Left lung (tissue), 10 donors: ENCODE measurements around the gene CRYGN. TPM values are rescaled to one million over a fixed set of nuclear protein-coding genes. Genes with fewer than 3 reads are reported as not detected.

Source experiments
- ATAC-seq: fragments of 200-7000 bp; cut with Tn5 transposase; one replicate; pipeline ENCODE4 v1.9.1; 2020; ENCODE audit warnings: moderate library complexity
- DNase-seq, 4 donors: peaks; one replicate each; pipeline ENCODE4 v3.0.0-alpha.2; 2013 to 2020
- H3K27ac ChIP-seq, 2 donors: fragments of 200-600 bp; sonication (generic) in 1 of 2; one replicate each; pipeline versions ENCODE4 v1.5.0 to v1.8.0; 2020 to 2021
- H3K27me3 ChIP-seq, 2 donors: fragments of 200-600 bp; sonication (generic) in 1 of 2; one replicate each; pipeline versions ENCODE4 v1.5.0 to v1.8.0; 2020 to 2021
- H3K36me3 ChIP-seq, 2 donors: fragments of 200-600 bp; sonication (generic) in 1 of 2; one replicate each; pipeline versions ENCODE4 v1.5.0 to v1.8.0; 2020 to 2021
- H3K4me1 ChIP-seq, 2 donors: fragments of 200-600 bp; one replicate each; pipeline ENCODE4 v1.8.0; 2021
- H3K4me3 ChIP-seq, 2 donors: fragments of 200-600 bp; sonication (generic) in 1 of 2; one replicate each; pipeline versions ENCODE4 v1.5.0 to v1.8.0; 2020 to 2021; ENCODE audit warnings: mild to moderate bottlenecking in 1 of 2
- H3K9me3 ChIP-seq, 2 donors: fragments of 200-600 bp; sonication (generic) in 1 of 2; one replicate each; pipeline versions ENCODE4 v1.5.0 to v1.8.0; 2020 to 2021
- intact Hi-C, 2 donors: fragments of 100-400 bp; cut with DNase I; formaldehyde crosslinking; loops; one replicate each; pipeline versions ENCODE4 v1.11.2 to v1.14.2; 2022
- polyA plus RNA-seq, 6 donors: library from polyadenylated mRNA; unstranded; fragments of 120-200 nt; gene quantifications; one replicate each; pipeline ENCODE4 v1.2.1, GENCODE V29; 2013; ENCODE audit not compliant: insufficient read length in 6 of 6
- total RNA-seq, 2 donors: library from RNA; stranded (reverse); fragmentation: NEBNext Ultra II Directional; extraction: Animal tissue kit (Norgen Biotek cat#: 25700); gene quantifications; one replicate each; pipeline ENCODE4 v1.2.1, GENCODE V29; 2021
- TF ChIP-seq, protein P1 (sequence below), 2 donors: fragments of 200-600 bp; sonication (generic) in 1 of 2; IDR thresholded peaks; one replicate each; pipeline versions ENCODE4 v1.5.0 to v1.8.0; 2021; ENCODE audit warnings: antibody characterized with exemption in 2 of 2
- donor health status: DM: no; HTN: yes; CAD: no.
- donor health status: DM: no; HTN: no; CAD: no.

The CRYGN gene
- total and polyA plus RNA-seq, 8 donors: 0.34 to 0.75 (median 0.56) TPM; not detected in 2

DNA sequence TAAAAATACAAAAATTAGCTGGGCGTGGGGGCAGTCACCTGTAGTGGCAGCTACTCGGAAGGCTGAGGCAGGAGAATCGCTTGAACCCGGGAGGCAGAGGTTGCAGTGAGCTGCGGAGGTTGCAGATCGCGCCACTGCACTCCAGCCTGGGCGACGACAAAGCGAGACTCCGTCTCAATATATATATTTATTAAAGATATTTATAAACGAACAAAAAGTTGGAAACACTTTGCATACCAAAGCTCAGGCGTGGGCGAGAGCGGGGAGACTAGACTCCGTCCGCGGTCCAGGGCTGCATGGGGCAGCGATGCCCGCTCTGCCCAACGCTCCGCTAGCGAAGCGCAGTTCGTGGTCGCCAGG is 7.9 kb upstream of the CRYGN start:
- intact Hi-C loops: loop anchor here in 1 of 2 donors (2.0 kb wide), 1 partner anchor 79 kb away; no protein-coding TSS in a partner anchor
- H3K27ac ChIP-seq: no peak overlapping the region
- no peak for DNase-seq
- peak overlapping the region; percentile 50 to 52 for H3K4me3 ChIP-seq
- TF ChIP-seq, protein P1, sequence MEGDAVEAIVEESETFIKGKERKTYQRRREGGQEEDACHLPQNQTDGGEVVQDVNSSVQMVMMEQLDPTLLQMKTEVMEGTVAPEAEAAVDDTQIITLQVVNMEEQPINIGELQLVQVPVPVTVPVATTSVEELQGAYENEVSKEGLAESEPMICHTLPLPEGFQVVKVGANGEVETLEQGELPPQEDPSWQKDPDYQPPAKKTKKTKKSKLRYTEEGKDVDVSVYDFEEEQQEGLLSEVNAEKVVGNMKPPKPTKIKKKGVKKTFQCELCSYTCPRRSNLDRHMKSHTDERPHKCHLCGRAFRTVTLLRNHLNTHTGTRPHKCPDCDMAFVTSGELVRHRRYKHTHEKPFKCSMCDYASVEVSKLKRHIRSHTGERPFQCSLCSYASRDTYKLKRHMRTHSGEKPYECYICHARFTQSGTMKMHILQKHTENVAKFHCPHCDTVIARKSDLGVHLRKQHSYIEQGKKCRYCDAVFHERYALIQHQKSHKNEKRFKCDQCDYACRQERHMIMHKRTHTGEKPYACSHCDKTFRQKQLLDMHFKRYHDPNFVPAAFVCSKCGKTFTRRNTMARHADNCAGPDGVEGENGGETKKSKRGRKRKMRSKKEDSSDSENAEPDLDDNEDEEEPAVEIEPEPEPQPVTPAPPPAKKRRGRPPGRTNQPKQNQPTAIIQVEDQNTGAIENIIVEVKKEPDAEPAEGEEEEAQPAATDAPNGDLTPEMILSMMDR (IDR thresholded peaks at IDR 0.05): no peak
- peaks cover 0 to 23% of the 10 kb centered on the region in 2 donors for H3K27me3 ChIP-seq
- no peak for ATAC-seq
- peaks cover 0 to 9% of the 10 kb centered on the region in 2 donors for H3K4me1 ChIP-seq
- H3K9me3 ChIP-seq: no peaks in the 10 kb centered on the region
- H3K36me3 ChIP-seq: no peaks in the 10 kb centered on the region

DNA sequence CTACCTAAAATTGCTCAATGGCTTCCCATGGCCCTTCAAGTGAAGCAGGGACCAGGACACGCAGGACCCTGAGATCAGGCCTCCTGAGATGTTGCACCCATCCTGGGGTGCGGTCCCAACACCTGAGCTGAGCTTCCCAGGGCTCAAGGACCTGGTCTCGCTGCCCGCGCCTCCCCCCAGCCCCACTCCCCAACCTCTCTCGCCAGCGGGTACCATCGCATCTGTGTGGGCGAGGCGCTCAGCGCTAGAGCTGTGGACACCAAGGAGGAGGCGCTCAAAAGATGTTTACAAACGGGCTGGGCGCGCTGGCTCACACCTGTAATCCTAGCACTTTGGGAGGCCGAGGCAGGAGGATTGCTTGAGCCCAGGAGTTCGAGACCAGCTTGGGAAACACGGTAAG is 7.4 kb upstream of the CRYGN start:
- TF ChIP-seq, protein P1 (IDR thresholded peaks at IDR 0.05): no peak
- ATAC-seq (no peak), DNase-seq (no peak)
- Histone ChIP-seq H3K27me3 (peaks cover 0 to 23% of the 10 kb centered on the region in 2 donors), H3K4me1 (peaks cover 0 to 9% of the 10 kb centered on the region in 2 donors), H3K9me3 (no peaks in the 10 kb centered on the region), H3K36me3 (no peaks in the 10 kb centered on the region), H3K4me3 (no peak overlapping the region), H3K27ac (no peak overlapping the region)
- intact Hi-C loops: no loop called here

DNA sequence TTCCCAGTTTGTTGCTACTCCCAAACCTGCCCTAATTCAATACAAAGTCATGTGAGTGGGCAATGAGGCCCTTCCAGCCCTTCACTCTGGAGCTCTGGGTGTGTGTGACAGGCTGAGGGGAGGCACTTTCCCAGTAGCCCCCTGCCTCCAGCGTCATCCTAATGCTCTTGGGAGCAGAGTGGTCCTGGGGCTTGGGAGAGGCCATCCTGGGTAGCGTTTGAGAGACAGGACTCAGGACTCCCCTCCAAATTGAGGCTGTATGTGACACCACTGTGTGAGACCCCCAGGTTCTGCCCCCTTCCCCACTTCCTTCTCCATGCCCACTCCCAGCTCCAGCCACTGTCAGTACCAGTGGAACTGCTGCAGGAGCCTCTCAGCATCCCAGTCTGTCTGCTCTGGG is 6.5 kb upstream of the CRYGN start:
- H3K9me3 ChIP-seq: no peaks in the 10 kb centered on the region
- intact Hi-C loops: no loop called here

DNA sequence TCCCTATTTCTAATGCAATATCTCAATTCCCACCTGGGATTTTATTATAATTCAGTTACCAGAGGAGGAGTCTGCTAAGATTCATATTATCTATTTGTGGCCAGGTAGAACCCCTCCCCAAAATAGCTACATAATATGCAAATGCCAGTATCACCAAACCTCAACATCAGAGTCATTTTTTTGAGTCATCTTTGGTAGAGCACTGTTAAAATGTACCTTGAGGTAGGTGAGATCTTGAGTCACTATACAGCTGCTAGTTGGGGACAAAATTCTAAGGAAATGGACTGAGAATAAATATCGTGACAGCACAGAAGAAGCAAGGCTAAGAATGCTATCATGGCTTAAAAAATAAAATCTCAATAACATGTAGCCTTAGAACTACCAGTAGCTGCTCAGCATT is 4.7 kb upstream of the CRYGN start:
- ATAC-seq (no peak), DNase-seq (no peak)
- Histone ChIP-seq H3K9me3 (no peaks in the 10 kb centered on the region), H3K4me1 (peaks cover 4 to 19% of the 10 kb centered on the region in 2 donors), H3K36me3 (no peaks in the 10 kb centered on the region), H3K27ac (no peak overlapping the region), H3K27me3 (peaks cover 0 to 34% of the 10 kb centered on the region in 2 donors), H3K4me3 (no peak overlapping the region)
- intact Hi-C loops: no loop called here
- TF ChIP-seq, protein P1 (IDR thresholded peaks at IDR 0.05): no peak

More for the DNA sequence above, 6.5 kb upstream of the CRYGN start:
- no peak overlapping the region for H3K4me3 ChIP-seq
- peaks cover 0 to 10% of the 10 kb centered on the region in 2 donors for H3K4me1 ChIP-seq
- TF ChIP-seq, protein P1 (IDR thresholded peaks at IDR 0.05): no peak
- DNase-seq (no peak), ATAC-seq (no peak)
- H3K27me3 ChIP-seq: peaks cover 0 to 23% of the 10 kb centered on the region in 2 donors
- H3K27ac ChIP-seq: no peak overlapping the region
- no peaks in the 10 kb centered on the region for H3K36me3 ChIP-seq

DNA sequence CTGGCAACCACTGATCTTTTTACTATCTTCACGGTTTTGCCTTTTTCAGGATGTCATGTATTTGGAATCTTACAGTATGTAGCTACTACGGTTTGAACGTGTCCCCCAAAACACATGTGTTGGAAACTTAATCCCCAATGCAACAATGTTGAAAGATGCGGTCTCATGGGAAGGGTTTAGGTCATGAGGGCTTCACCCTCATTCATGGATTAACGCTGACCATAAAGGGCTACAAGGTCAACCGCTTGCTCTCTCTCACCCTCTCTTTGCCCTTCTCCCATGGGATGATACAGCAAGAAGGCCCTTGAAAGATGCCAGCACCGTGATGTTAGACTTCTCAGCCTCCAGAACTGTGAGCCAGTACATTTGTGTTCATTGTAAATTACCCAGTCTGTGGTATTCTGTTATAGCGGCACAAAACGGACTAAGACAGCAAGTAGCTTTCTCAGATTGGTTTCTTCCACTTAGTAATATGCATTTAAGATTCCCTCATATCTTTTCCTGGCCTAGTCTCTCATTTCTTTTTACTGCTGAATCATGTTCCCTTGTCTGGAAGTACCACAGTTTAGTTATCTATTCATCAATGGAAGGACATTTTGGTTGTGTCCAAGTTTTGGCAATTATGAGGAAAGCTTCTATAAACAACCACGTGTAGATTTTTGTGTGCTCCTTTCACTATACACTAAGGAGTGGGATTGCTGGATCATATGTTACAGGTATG is 3.0 kb upstream of the CRYGN start:
- TF ChIP-seq, protein P1 (IDR thresholded peaks at IDR 0.05): no peak
- H3K4me3 ChIP-seq: no peak overlapping the region
- H3K27ac ChIP-seq: no peak overlapping the region
- peaks cover 7 to 15% of the 10 kb centered on the region in 2 donors for H3K4me1 ChIP-seq
- intact Hi-C loops: no loop called here
- H3K9me3 ChIP-seq: no peaks in the 10 kb centered on the region
- DNase-seq (no peak), ATAC-seq (no peak)
- H3K27me3 ChIP-seq: peaks cover 0 to 40% of the 10 kb centered on the region in 2 donors
- no peaks in the 10 kb centered on the region for H3K36me3 ChIP-seq
